Measurements from ENCODE around the gene BCL6.

Gene BCL6

GRCh38 chr3:187770224-187770623 is 25.0 kb upstream of the BCL6 start:
- TF ChIP-seq, protein P1, sequence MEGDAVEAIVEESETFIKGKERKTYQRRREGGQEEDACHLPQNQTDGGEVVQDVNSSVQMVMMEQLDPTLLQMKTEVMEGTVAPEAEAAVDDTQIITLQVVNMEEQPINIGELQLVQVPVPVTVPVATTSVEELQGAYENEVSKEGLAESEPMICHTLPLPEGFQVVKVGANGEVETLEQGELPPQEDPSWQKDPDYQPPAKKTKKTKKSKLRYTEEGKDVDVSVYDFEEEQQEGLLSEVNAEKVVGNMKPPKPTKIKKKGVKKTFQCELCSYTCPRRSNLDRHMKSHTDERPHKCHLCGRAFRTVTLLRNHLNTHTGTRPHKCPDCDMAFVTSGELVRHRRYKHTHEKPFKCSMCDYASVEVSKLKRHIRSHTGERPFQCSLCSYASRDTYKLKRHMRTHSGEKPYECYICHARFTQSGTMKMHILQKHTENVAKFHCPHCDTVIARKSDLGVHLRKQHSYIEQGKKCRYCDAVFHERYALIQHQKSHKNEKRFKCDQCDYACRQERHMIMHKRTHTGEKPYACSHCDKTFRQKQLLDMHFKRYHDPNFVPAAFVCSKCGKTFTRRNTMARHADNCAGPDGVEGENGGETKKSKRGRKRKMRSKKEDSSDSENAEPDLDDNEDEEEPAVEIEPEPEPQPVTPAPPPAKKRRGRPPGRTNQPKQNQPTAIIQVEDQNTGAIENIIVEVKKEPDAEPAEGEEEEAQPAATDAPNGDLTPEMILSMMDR (IDR thresholded peaks at IDR 0.05), result no peak

DNA sequence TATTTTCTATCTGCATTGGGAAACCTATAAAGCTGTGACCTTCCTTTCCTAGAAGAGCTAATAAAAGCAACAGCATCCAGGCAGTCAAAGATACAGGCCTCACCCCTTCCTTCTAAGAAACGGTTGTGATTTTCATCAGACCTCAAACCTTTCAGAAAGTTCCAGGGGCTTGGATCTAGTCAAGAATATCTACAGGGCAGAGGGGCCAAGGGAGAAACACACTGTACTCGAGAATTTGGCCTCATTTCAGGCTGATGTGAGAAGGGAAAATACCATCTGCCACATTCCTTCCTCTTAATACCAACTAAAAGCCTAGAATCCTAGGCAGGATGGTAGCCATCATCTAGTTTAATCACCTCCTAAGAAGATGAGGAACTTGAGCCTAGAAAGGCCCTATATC is 24.5 kb upstream of the BCL6 start:
- TF ChIP-seq, protein P1 (IDR thresholded peaks at IDR 0.05), result no peak

DNA sequence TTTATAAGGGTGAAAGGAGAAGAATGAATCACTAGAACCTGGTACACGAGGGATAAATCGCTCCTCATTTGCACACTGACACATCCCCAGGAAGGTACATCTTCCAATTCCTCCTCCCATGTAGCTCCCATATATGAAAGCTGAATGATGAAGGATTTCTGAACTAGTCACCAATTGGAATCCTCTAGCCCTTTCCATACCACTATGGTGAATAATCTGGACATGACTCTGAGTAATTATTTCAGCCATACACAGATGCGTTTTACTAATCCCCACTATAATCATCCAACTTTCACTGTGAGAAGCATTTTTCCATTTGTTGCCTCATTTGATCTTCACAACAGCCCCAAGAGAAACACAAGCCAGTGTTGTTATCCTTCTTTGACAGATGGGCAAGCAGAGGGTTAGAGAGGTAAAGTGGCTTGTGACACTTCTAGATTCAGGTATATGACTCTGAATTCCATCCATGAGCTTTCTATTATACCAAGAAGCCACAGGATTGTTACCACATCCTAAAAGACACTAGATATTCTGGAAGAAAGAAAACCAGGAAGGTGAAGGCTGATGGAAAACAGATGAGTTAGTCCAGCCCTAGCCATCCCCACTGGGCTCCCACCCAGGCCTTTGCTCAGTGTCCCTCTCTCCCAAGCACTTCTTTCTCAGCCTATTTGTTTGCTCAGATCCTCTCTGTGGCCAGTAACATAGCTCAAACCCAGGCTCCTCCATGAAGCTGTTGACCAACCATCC is 22.2 kb upstream of the BCL6 start:
- TF ChIP-seq, protein P1 (IDR thresholded peaks at IDR 0.05), result no peak

DNA sequence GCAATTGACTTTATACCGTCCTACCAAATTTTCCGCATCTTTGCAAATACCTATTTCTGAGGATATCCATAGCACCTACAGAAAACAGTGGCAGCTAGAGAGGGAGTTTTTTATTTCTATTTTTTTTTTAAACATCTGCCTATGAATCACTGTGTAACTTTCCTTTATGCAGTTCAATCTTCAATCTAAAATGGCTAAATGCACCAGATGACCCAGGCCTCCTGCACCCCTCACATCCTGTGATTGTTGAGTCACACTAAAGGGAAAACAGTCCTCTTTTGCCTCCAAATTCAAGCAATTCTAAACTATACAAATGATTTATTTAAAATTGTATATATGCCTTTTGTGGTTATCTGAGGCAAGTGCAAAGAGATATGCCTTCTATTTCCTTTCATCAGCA is 20.1 kb upstream of the BCL6 start:
- TF ChIP-seq, protein P1 (IDR thresholded peaks at IDR 0.05), result no peak

DNA sequence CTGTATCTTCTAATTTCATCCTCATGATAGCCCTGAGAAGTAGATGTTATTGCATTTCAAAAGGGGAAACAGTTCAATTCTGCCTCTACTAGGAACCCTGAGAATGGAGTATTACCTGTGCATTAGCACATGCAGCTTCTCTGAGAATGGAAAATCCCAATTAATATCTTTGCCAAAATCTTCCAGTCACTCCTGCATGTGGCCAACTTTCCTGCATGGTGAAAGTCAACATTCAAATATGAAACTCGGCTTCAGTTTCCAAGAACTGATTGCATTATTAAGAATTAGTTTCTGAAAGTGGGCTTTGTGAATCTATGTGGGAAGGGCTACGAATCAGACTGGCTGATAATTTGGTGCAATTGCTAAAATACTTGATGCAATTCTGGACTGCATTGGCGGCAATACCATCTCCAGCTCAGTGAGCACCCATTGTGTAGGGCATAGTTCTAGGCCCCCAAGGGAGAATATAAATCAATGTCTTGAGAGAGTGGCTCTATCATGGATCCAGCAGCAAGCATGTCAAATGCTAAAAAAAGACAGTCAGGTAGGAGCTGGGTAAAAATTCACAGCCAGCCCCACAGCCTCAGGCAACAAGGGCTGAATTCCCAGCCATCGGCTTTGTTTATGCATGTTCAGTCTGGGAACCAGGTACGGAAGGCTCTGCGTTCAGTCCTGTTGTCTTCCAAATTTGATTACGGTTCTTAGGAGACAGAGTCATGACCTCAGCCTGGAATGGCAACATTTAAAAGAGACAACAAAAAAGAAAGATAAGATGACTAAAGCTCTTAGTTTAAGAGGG is 18.8 kb upstream of the BCL6 start:
- TF ChIP-seq, protein P1 (IDR thresholded peaks at IDR 0.05), result no peak

- TF ChIP-seq, protein P1 (IDR thresholded peaks at IDR 0.05), result no peak
Measured at GRCh38 chr3:187762792-187763191, 17.5 kb upstream of the BCL6 start.

- TF ChIP-seq, protein P1 (IDR thresholded peaks at IDR 0.05), result no peak
Measured at GRCh38 chr3:187759601-187760000, 14.3 kb upstream of the BCL6 start.

All from LNCAP (cell line).